Osteocyte (in vitro differentiated cells): ENCODE results near the gene AKAP9. TPM values are rescaled to one million over a fixed set of nuclear protein-coding genes. Genes with fewer than 3 reads are reported as not detected.
A peak's percentile ranks its signal among the peaks of the same experiment; 100 is the strongest.
"Not testable (repeated sequence)": the region's sequence is repeated elsewhere in the genome, so short reads cannot be mapped to it uniquely, and the experiment has no call there.

ENCODE experiments used
- DNase-seq: peaks from one replicate; pipeline ENCODE4 v3.0.0; 2021; ENCODE audit warnings: mixed read lengths; ENCODE audit not compliant: unreplicated experiment; ENCODE audit errors: extremely low spot score
- H3K27ac Mint-ChIP-seq: one replicate; pipeline ENCODE4 v1.8.0; 2021; ENCODE audit warnings: mild to moderate bottlenecking, mixed read lengths; ENCODE audit not compliant: unreplicated experiment
- H3K27me3 Mint-ChIP-seq: one replicate; pipeline ENCODE4 v1.8.0; 2021; ENCODE audit warnings: mixed read lengths; ENCODE audit not compliant: unreplicated experiment
- H3K36me3 Mint-ChIP-seq: one replicate; pipeline ENCODE4 v1.8.0; 2021; ENCODE audit warnings: mixed read lengths; ENCODE audit not compliant: unreplicated experiment
- H3K4me1 Mint-ChIP-seq: one replicate; pipeline ENCODE4 v1.8.0; 2021; ENCODE audit warnings: mixed read lengths; ENCODE audit not compliant: unreplicated experiment
- H3K4me3 Mint-ChIP-seq: one replicate; pipeline ENCODE4 v1.8.0; 2021; ENCODE audit warnings: mild to moderate bottlenecking, moderate library complexity, mixed read lengths; ENCODE audit not compliant: unreplicated experiment
- H3K9me3 Mint-ChIP-seq: one replicate; pipeline ENCODE4 v1.8.0; 2021; ENCODE audit warnings: mixed read lengths; ENCODE audit not compliant: unreplicated experiment
- CTCF ChIP-seq: fragments of 200-600 bp; sonication (generic); IDR thresholded peaks from 2 replicates; pipeline ENCODE4 v1.5.0; 2021; ENCODE audit warnings: antibody characterized with exemption, mild to moderate bottlenecking, moderate library complexity
- total RNA-seq: library from RNA; stranded (reverse); gene quantifications from 2 replicates; pipeline ENCODE4 v1.2.1, GENCODE V29; 2021

AKAP9 gene
- total RNA-seq, 1 donor from 2014 or later = 47.2 TPM

DNA sequence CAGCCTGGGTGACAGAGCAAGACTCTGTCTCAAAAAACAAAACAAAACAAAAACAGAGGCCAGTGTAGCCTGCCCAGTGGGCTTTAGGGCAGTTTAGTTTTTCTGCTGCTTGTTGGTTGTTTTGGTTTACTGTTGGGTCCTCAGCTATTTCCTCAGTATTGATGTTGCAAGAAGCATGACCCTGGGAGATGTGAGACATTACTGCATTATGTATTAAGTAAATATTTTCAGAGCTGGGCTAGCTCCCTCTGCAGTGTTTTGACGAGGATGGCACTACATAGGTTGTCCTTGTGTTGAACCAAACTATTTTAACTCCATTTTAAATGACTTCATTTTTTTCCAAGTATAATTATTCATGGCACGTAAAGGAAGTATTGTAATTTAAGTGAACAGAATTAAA lies 4.8 kb downstream of the AKAP9 start:
- Mint-ChIP-seq H3K4me1 (peaks cover 33% of the 10 kb centered on the region), H3K9me3 (no peaks in the 10 kb centered on the region), H3K27me3 (no peaks in the 10 kb centered on the region), H3K36me3 (no peaks in the 10 kb centered on the region), H3K27ac (no peak overlapping the region), H3K4me3 (no peak overlapping the region)
- no peak for DNase-seq
- peak; percentile 35 for TF ChIP-seq CTCF

DNA sequence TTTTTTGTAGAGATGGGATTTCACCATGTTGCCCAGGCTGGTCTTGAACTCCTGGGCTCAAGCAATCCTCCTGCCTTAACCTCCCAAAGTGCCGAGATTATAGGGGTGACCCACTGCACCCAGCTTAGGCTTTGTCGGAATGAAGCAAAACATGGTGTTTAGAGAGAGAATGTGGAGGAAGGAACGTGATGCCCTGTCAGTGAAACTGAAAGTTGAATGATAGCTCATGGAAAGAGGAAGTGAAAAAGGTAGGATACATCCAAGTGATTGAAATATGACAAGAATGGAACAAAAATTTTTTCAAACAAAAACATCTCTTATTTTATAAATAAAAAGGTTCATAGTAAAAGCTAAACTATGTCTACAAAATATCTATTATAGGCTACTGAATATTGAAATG lies 5.9 kb downstream of the AKAP9 start:
- no peak for DNase-seq

DNA sequence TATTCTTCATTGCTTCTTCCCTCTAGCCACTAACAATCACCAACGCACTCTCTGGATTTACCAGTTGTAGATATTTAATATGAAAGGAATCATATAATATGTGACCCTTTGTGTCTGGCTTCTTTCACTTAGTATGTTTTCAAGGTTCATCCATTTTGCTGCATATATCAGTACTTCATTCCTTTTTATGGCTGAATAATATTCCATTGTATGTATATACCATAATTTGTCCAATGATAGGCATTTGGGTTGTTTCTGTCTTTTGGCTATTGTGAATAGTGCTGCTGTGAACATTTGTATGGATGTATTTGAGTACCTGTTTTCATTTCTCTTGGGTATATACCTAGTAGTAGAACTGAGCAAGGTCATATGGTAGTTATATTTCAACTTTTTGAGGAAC lies 7.3 kb downstream of the AKAP9 start:
- H3K27me3 Mint-ChIP-seq = no peaks in the 10 kb centered on the region
- no peaks in the 10 kb centered on the region for H3K9me3 Mint-ChIP-seq
- DNase-seq = no peak

More for the DNA sequence above, 5.9 kb downstream of the AKAP9 start:
- Mint-ChIP-seq H3K4me1 (peaks cover 33% of the 10 kb centered on the region), H3K36me3 (no peaks in the 10 kb centered on the region), H3K9me3 (no peaks in the 10 kb centered on the region), H3K27ac (no peak overlapping the region), H3K27me3 (no peaks in the 10 kb centered on the region), H3K4me3 (no peak overlapping the region)
- TF ChIP-seq CTCF = no peak

GRCh38 chr7:91949221-91950009 lies 8.8 kb downstream of the AKAP9 start:
- TF ChIP-seq CTCF = no peak
- DNase-seq = no peak
- no peak overlapping the region for H3K4me3 Mint-ChIP-seq

More for the DNA sequence above, 7.3 kb downstream of the AKAP9 start:
- Mint-ChIP-seq H3K27ac (no peak overlapping the region), H3K36me3 (no peaks in the 10 kb centered on the region), H3K4me1 (peaks cover 23% of the 10 kb centered on the region), H3K4me3 (no peak overlapping the region)
- no peak for TF ChIP-seq CTCF

DNA sequence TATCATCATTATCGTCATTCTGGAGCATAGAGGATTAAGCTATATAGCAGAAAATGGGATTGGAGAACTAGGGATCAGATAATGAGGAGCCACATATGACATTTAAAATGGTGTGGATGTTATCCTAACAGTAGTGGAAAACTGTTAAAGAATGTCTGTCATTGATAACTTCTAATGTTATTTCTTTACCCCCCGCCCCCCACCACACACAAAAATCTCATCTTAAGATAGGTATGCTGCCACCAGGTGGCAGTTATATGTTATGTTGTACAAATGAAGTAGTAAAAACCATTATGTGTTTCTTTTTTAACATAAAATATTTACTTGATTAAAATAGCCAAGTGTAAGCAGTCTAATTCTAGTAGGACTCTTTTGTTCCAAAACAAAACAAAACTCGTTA lies 13.0 kb downstream of the AKAP9 start:
- no peak overlapping the region for H3K4me3 Mint-ChIP-seq
- no peaks in the 10 kb centered on the region for H3K27me3 Mint-ChIP-seq
- no peak for DNase-seq
- peaks cover 6% of the 10 kb centered on the region for H3K4me1 Mint-ChIP-seq
- peaks cover 4% of the 10 kb centered on the region for H3K9me3 Mint-ChIP-seq
- H3K36me3 Mint-ChIP-seq = peaks cover 8% of the 10 kb centered on the region
- TF ChIP-seq CTCF = peak; percentile 39
- H3K27ac Mint-ChIP-seq = no peak overlapping the region

More at GRCh38 chr7:91949221-91950009, 8.8 kb downstream of the AKAP9 start:
- Mint-ChIP-seq H3K9me3 (no peaks in the 10 kb centered on the region), H3K27ac (no peak overlapping the region), H3K27me3 (no peaks in the 10 kb centered on the region), H3K4me1 (peaks cover 19% of the 10 kb centered on the region), H3K36me3 (no peaks in the 10 kb centered on the region)

GRCh38 chr7:91956464-91956863 lies 15.8 kb downstream of the AKAP9 start:
- H3K27me3 Mint-ChIP-seq, H3K4me3 Mint-ChIP-seq, H3K9me3 Mint-ChIP-seq, H3K4me1 Mint-ChIP-seq, H3K36me3 Mint-ChIP-seq, DNase-seq, H3K27ac Mint-ChIP-seq: not testable (repeated sequence)
